ENCODE results near the gene RBM33. TPM values are rescaled to one million over a fixed set of nuclear protein-coding genes. Genes with fewer than 3 reads are reported as not detected.

Gene RBM33
- total and polyA plus RNA-seq, 10 of the 15 experiments (the other 5 are each of a cell fraction or from before 2014, with no cell fraction given) = 4.7 to 67.2 (median 24.3) TPM

- H3K36me3 ChIP-seq (ENCODE audit: control insufficient read depth in 2 of 2, insufficient read depth in 2 of 2, low read length in 1 of 2) = peaks cover 6 to 27% of the 10 kb centered on the region in 2 experiments
- ChIA-PET POLR2A (interaction anchor here (0.6 kb wide), 1 partner anchor 20 kb away, joined by 3 read pairs; no protein-coding TSS in a partner anchor), SMC1A (ENCODE audit: uncharacterized antibody, unreplicated experiment) (interaction anchor here (0.7 to 1.8 kb wide), 2 partner anchors 26 to 79 kb away, joined by 3 to 4 read pairs; no protein-coding TSS in a partner anchor), CTCF (interaction anchor here (1.7 kb wide), 1 partner anchor 40 kb away, joined by 7 read pairs; no protein-coding TSS in a partner anchor), RAD21 (ENCODE audit: unreplicated experiment) (interaction anchor here (1.0 kb wide), 1 partner anchor 129 kb away, joined by 4 read pairs; no protein-coding TSS in a partner anchor)
- H4K20me1 ChIP-seq (ENCODE audit: control insufficient read depth, insufficient read depth) = no peaks in the 10 kb centered on the region
- H3K9ac ChIP-seq (ENCODE audit: control insufficient read depth, insufficient read depth, low read length) = no peak overlapping the region
- FAIRE-seq (no peak), ATAC-seq (no peak), DNase-seq (ENCODE audit: low read depth, low spot score) (no peak)
- in situ Hi-C loops (cut with MboI) = loop anchor here (5.0 kb wide), 1 partner anchor 126 kb away; no protein-coding TSS in a partner anchor
- 91% methylated on average over 6 of the region's 6 CpGs for WGBS (ENCODE audit: insufficient coverage, insufficient replicate concordance, low lambda C conversion rate, missing lambda C conversion rate)
- BruUV-seq (replicated peaks) = no TSS peak
- no peaks in the 10 kb centered on the region for H3K27me3 ChIP-seq (replicated peaks in 1 of 2; ENCODE audit: control insufficient read depth in 2 of 2, insufficient read depth in 2 of 2, low read length in 1 of 2)
- H3K79me2 ChIP-seq (ENCODE audit: control insufficient read depth, insufficient read depth, low read length) = peaks cover 45% of the 10 kb centered on the region
- no peak overlapping the region for H3K4me3 ChIP-seq
- peaks cover 30% of the 10 kb centered on the region for H3K4me1 ChIP-seq (ENCODE audit: control insufficient read depth, insufficient read depth, low read length)
- H3K27ac ChIP-seq (ENCODE audit: control insufficient read depth, insufficient read depth) = no peak overlapping the region
- H2AFZ ChIP-seq (ENCODE audit: control insufficient read depth, low read depth, low read length) = no peak overlapping the region
- H3K4me2 ChIP-seq (ENCODE audit: control insufficient read depth, insufficient read depth) = no peak overlapping the region
- H3K9me3 ChIP-seq (replicated peaks; ENCODE audit: control insufficient read depth, insufficient read depth, low read length) = no peaks in the 10 kb centered on the region; the same call in 1 of the 3 replicates
- intact Hi-C loops (cut with micrococcal nuclease; ENCODE audit: unreplicated experiment) = no loop called here
- TF ChIP-seq BACH1 (IDR thresholded peaks at IDR 0.05; ENCODE audit: borderline replicate concordance) (no peak), SMAD5 (IDR thresholded peaks at IDR 0.05; ENCODE audit: low read depth) (no peak), TAF1 (IDR thresholded peaks at IDR 0.05; ENCODE audit: borderline replicate concordance, low read depth, low read length) (no peak), MXI1 (IDR thresholded peaks at IDR 0.05; ENCODE audit: low read depth, low read length) (no peak), WRNIP1 (IDR thresholded peaks at IDR 0.05; ENCODE audit: borderline replicate concordance, low read depth, low read length) (no peak), KAT2A (conservative IDR thresholded peaks at IDR 0.05; ENCODE audit: control insufficient read depth, low read depth, low read length) (no peak), ZBTB11 (CRISPR knock-in tag; IDR thresholded peaks at IDR 0.05) (no peak), ZSCAN29 (IDR thresholded peaks at IDR 0.05) (no peak), SIX5 (IDR thresholded peaks at IDR 0.05; ENCODE audit: low read depth, low read length, severe bottlenecking) (no peak), TARDBP (IDR thresholded peaks at IDR 0.05; ENCODE audit: borderline replicate concordance) (no peak), YY1 (IDR thresholded peaks at IDR 0.05; ENCODE audit: low read depth, low read length) (no peak), MTA2 (IDR thresholded peaks at IDR 0.05; ENCODE audit: low read depth) (no peak)
- TF ChIP-seq, protein P1, sequence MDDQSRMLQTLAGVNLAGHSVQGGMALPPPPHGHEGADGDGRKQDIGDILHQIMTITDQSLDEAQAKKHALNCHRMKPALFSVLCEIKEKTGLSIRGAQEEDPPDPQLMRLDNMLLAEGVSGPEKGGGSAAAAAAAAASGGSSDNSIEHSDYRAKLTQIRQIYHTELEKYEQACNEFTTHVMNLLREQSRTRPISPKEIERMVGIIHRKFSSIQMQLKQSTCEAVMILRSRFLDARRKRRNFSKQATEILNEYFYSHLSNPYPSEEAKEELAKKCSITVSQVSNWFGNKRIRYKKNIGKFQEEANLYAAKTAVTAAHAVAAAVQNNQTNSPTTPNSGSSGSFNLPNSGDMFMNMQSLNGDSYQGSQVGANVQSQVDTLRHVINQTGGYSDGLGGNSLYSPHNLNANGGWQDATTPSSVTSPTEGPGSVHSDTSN (IDR thresholded peaks at IDR 0.05; ENCODE audit: insufficient replicate concordance, low read depth, low read length) = no peak
- TF ChIP-seq, protein P2, sequence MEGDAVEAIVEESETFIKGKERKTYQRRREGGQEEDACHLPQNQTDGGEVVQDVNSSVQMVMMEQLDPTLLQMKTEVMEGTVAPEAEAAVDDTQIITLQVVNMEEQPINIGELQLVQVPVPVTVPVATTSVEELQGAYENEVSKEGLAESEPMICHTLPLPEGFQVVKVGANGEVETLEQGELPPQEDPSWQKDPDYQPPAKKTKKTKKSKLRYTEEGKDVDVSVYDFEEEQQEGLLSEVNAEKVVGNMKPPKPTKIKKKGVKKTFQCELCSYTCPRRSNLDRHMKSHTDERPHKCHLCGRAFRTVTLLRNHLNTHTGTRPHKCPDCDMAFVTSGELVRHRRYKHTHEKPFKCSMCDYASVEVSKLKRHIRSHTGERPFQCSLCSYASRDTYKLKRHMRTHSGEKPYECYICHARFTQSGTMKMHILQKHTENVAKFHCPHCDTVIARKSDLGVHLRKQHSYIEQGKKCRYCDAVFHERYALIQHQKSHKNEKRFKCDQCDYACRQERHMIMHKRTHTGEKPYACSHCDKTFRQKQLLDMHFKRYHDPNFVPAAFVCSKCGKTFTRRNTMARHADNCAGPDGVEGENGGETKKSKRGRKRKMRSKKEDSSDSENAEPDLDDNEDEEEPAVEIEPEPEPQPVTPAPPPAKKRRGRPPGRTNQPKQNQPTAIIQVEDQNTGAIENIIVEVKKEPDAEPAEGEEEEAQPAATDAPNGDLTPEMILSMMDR (IDR thresholded peaks at IDR 0.05 in 2 of 3, conservative IDR thresholded peaks at IDR 0.05 in 1 of 3; ENCODE audit: control insufficient read depth in 2 of 3, extremely low read depth in 1 of 3, insufficient read depth in 1 of 3, low read depth in 3 of 3, low read length in 3 of 3) = no peak
These were observed 83.7 kb downstream of the RBM33 start for GRCh38 chr7:155728116-155728515.
